ACC112 (cell line): ENCODE data around the gene ESF1.
"Not testable (repeated sequence)": the region's sequence is repeated elsewhere in the genome, so short reads cannot be mapped to it uniquely, and the experiment has no call there.

Experiments
- H2AFZ ChIP-seq: fragments of 200-600 bp; sonication (generic); one replicate; pipeline ENCODE4 v1.6.0; 2017; ENCODE audit warnings: antibody characterized with exemption, low read length; ENCODE audit not compliant: unreplicated experiment
- H3K27ac ChIP-seq: fragments of 200-600 bp; sonication (generic); 2 replicates; pipeline ENCODE4 v1.5.1; 2014; ENCODE audit warnings: low read depth, mild to moderate bottlenecking, antibody characterized with exemption, low read length, moderate library complexity
- H3K27me3 ChIP-seq: fragments of 200-600 bp; sonication (generic); 2 replicates; pipeline ENCODE4 v1.6.1; 2014; ENCODE audit warnings: mild to moderate bottlenecking, antibody characterized with exemption, low read length, moderate library complexity, mixed read lengths; ENCODE audit not compliant: insufficient read depth
- H3K36me3 ChIP-seq: fragments of 200-600 bp; sonication (generic); 2 replicates; pipeline ENCODE4 v1.6.1; 2016; ENCODE audit warnings: mild to moderate bottlenecking, antibody characterized with exemption, low read length, moderate library complexity, mixed read lengths; ENCODE audit not compliant: insufficient read depth
- H3K4me1 ChIP-seq: fragments of 200-600 bp; sonication (generic); one replicate; pipeline ENCODE4 v1.6.1; 2016; ENCODE audit warnings: low read length, mixed read lengths; ENCODE audit not compliant: insufficient read depth, unreplicated experiment, control insufficient read depth
- H3K4me3 ChIP-seq: fragments of 200-600 bp; sonication (generic); 2 replicates; pipeline ENCODE4 v1.5.1; 2014; ENCODE audit warnings: mild to moderate bottlenecking, low read depth, low read length
- H3K79me2 ChIP-seq: fragments of 200-600 bp; sonication (generic); one replicate; pipeline ENCODE4 v1.6.0; 2016; ENCODE audit warnings: low read length; ENCODE audit not compliant: control insufficient read depth, unreplicated experiment, insufficient read depth

Gene ESF1

GRCh38 chr20:13739731-13740649 lies 44.7 kb downstream of the ESF1 start:
- Histone ChIP-seq H3K79me2 (no peaks in the 10 kb centered on the region), H2AFZ (no peak overlapping the region), H3K4me3 (no peak overlapping the region), H3K36me3 (peaks cover 39% of the 10 kb centered on the region), H3K27ac (no peak overlapping the region), H3K4me1 (no peaks in the 10 kb centered on the region), H3K27me3 (no peaks in the 10 kb centered on the region)

- H2AFZ ChIP-seq, H3K4me1 ChIP-seq, H3K27me3 ChIP-seq, H3K79me2 ChIP-seq, H3K27ac ChIP-seq, H3K4me3 ChIP-seq: not testable (repeated sequence)
- peaks cover 40% of the 10 kb centered on the region for H3K36me3 ChIP-seq
Measured at GRCh38 chr20:13738187-13738586, 46.5 kb downstream of the ESF1 start.

- Histone ChIP-seq H3K27ac (peak overlapping the region; percentile 5; the same call in 1 of the 2 replicates), H3K27me3 (no peaks in the 10 kb centered on the region), H2AFZ (no peak overlapping the region), H3K4me1 (no peaks in the 10 kb centered on the region), H3K36me3 (peaks cover 31% of the 10 kb centered on the region), H3K4me3 (no peak overlapping the region), H3K79me2 (no peaks in the 10 kb centered on the region)
Measured at GRCh38 chr20:13736436-13737191, 48.1 kb downstream of the ESF1 start.

- Histone ChIP-seq H3K36me3 (peaks cover 23% of the 10 kb centered on the region), H3K4me3 (no peak overlapping the region), H3K4me1 (no peaks in the 10 kb centered on the region), H3K27ac (no peak overlapping the region), H2AFZ (no peak overlapping the region), H3K27me3 (no peaks in the 10 kb centered on the region), H3K79me2 (no peaks in the 10 kb centered on the region)
Measured at GRCh38 chr20:13735826-13736225, 48.9 kb downstream of the ESF1 start.

GRCh38 chr20:13723011-13723410 lies 61.7 kb downstream of the ESF1 start:
- Histone ChIP-seq H3K4me3 (no peak overlapping the region), H3K36me3 (peaks cover 10% of the 10 kb centered on the region)

GRCh38 chr20:13718171-13718570 lies 66.5 kb downstream of the ESF1 start:
- no peaks in the 10 kb centered on the region for H3K4me1 ChIP-seq
- no peak overlapping the region for H3K4me3 ChIP-seq
- peaks cover 25% of the 10 kb centered on the region for H3K36me3 ChIP-seq
- no peak overlapping the region for H2AFZ ChIP-seq
- H3K27me3 ChIP-seq: no peaks in the 10 kb centered on the region
- H3K27ac ChIP-seq: no peak overlapping the region
- H3K79me2 ChIP-seq: no peaks in the 10 kb centered on the region

More at GRCh38 chr20:13723011-13723410, 61.7 kb downstream of the ESF1 start:
- H3K27me3 ChIP-seq: no peaks in the 10 kb centered on the region
- H2AFZ ChIP-seq: no peak overlapping the region
- no peaks in the 10 kb centered on the region for H3K4me1 ChIP-seq
- no peaks in the 10 kb centered on the region for H3K79me2 ChIP-seq
- no peak overlapping the region for H3K27ac ChIP-seq

- Histone ChIP-seq H2AFZ (no peak overlapping the region), H3K4me1 (no peaks in the 10 kb centered on the region), H3K4me3 (no peak overlapping the region), H3K27ac (no peak overlapping the region), H3K79me2 (no peaks in the 10 kb centered on the region), H3K36me3 (peaks cover 25% of the 10 kb centered on the region), H3K27me3 (no peaks in the 10 kb centered on the region)
Measured at GRCh38 chr20:13717631-13718044, 67.1 kb downstream of the ESF1 start.

- Histone ChIP-seq H3K79me2 (no peaks in the 10 kb centered on the region), H2AFZ (no peak overlapping the region), H3K4me3 (no peak overlapping the region), H3K36me3 (peaks cover 30% of the 10 kb centered on the region), H3K4me1 (no peaks in the 10 kb centered on the region), H3K27ac (no peak overlapping the region), H3K27me3 (no peaks in the 10 kb centered on the region)
Measured at GRCh38 chr20:13715171-13715570, 69.5 kb downstream of the ESF1 start.

- H3K4me3 ChIP-seq: no peak overlapping the region
- no peaks in the 10 kb centered on the region for H3K4me1 ChIP-seq
- H3K27me3 ChIP-seq: no peaks in the 10 kb centered on the region
- no peak overlapping the region for H3K27ac ChIP-seq
- peaks cover 4% of the 10 kb centered on the region; the same call in 1 of the 2 replicates for H3K36me3 ChIP-seq
- no peak overlapping the region for H2AFZ ChIP-seq
- no peaks in the 10 kb centered on the region for H3K79me2 ChIP-seq
Measured at GRCh38 chr20:13708234-13708633, 76.5 kb downstream of the ESF1 start.

GRCh38 chr20:13703265-13703664 lies 81.5 kb downstream of the ESF1 start:
- no peaks in the 10 kb centered on the region for H3K4me1 ChIP-seq
- H3K79me2 ChIP-seq: no peaks in the 10 kb centered on the region
- no peak overlapping the region for H2AFZ ChIP-seq
- H3K36me3 ChIP-seq: no peaks in the 10 kb centered on the region
- H3K27ac ChIP-seq: no peak overlapping the region
- H3K27me3 ChIP-seq: peaks cover 12% of the 10 kb centered on the region
- H3K4me3 ChIP-seq: no peak overlapping the region
